ENCODE results near the gene EBF3.

Gene EBF3

DNA sequence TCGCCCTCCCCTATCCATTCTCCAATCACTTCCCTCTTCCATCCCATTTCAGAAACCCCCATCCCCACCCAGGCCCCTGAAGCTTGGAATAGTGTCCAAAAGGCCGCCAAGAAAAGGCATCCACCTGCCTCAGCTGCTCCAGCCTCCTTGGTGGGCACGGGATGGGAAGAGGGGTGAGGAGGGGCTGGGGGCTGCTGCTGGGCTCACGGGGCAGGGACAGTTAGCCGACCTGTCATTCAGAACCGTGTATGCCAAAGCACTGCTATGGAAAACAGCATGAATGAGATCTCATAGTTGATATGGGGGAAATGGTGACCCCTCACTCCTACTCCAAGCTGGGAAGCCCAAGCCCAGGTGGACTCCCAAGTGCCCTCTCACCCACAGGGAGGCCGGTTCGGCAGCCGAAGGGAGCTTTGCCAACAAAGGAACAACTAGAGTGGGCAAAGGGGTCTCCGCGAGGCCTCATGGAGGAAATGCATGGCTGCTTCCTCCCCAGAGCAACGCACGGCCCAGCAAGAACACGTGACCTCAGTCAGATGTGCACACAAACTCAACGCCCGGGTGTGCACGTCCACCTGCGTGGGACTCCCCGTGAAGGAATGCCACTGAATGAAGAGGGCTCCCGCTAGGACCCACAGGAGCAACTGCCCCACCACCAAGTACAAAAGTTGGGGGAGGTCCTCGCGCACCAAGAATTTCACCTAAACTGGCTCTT is 52.5 kb downstream of the EBF3 start:
- H3K4me3 Mint-ChIP-seq: no peak overlapping the region
- H3K4me1 Mint-ChIP-seq (ENCODE audit: low read depth): no peaks in the 10 kb centered on the region
- H3K27ac Mint-ChIP-seq: no peak overlapping the region
- H3K36me3 Mint-ChIP-seq (ENCODE audit: low read depth): no peaks in the 10 kb centered on the region
- H3K9me3 Mint-ChIP-seq: no peaks in the 10 kb centered on the region
- no peaks in the 10 kb centered on the region for H3K27me3 Mint-ChIP-seq

DNA sequence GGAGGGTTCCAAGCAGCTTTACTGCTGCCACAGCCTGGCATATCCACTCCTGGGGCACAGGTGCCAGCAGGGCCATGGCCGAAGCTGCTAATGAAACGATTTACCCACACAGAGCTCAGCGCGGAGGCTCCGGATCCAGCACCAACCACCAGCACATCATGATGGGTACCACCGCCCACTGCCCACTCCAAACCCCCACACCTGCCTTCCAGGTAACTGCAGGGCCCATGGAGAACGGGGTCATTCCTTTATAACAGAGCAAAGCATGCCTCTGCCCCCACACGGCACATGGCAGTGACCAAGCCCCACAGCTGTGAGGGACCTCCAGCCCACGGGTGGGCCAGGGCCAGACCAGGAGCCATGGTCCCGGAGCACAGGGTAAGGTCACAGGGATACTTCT is 53.2 kb downstream of the EBF3 start:
- H3K4me1 Mint-ChIP-seq (ENCODE audit: low read depth): no peaks in the 10 kb centered on the region
- H3K36me3 Mint-ChIP-seq (ENCODE audit: low read depth): no peaks in the 10 kb centered on the region
- no peaks in the 10 kb centered on the region for H3K27me3 Mint-ChIP-seq
- H3K27ac Mint-ChIP-seq: no peak overlapping the region
- no peaks in the 10 kb centered on the region for H3K9me3 Mint-ChIP-seq
- H3K4me3 Mint-ChIP-seq: no peak overlapping the region

DNA sequence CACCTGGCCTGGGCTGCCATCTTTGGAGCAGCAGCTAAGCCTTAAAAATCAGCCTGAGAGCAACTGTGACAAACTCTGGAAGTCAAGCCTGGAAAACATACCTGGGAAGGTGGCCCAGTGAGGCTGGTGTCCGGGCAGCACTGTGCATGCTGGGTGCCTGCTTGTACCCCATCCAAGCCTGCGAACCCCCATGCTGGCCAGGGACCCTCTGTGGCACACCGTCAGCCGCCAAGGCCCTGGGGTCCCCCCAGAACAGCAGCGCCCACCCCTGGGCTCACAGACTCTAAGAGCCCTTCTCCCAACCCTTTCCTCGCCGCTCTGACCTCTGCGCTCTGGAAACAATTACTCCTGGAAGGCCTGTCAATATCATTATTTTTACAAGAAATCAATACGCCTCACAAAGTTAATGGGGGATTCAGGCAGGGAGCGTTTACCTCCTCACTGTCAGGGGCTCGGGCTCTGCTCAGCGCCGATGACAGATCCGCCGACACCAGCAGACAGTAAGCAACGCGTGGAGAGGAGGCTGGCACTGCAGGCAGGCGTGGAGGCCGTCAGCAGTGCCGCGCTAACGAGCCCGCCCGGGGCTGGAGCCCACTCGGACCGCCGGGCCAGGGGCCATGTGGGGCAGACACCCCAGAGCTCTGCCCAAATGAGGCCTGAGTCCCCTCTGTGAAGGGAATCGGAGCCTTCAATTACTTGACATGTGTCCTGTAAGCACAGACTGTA is 54.4 kb downstream of the EBF3 start:
- no peaks in the 10 kb centered on the region for H3K4me1 Mint-ChIP-seq (ENCODE audit: low read depth)
- no peaks in the 10 kb centered on the region for H3K36me3 Mint-ChIP-seq (ENCODE audit: low read depth)
- no peaks in the 10 kb centered on the region for H3K27me3 Mint-ChIP-seq
- H3K27ac Mint-ChIP-seq: no peak overlapping the region
- H3K9me3 Mint-ChIP-seq: no peaks in the 10 kb centered on the region
- no peak overlapping the region for H3K4me3 Mint-ChIP-seq

DNA sequence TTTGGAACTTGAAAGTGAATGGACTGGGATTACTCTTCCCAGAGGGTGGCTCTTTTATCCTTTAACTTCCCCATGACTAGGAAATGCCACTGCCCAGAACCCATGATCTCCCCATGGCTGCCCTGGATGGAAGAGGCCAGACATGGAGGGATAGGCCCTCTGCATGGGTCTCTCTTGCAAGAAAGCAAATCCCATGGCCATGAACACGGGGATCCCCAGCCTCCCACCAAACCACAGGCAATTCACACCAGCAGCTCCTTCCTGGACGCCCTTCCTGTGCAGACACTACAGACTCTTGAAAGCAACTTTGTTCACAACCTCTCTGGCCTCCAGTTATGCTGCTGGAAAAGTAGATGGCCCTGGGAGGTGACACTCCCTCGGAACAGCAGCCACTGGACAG is 55.0 kb downstream of the EBF3 start:
- Mint-ChIP-seq H3K36me3 (ENCODE audit: low read depth) (no peaks in the 10 kb centered on the region), H3K27ac (no peak overlapping the region), H3K9me3 (no peaks in the 10 kb centered on the region), H3K27me3 (peaks cover 5% of the 10 kb centered on the region), H3K4me3 (no peak overlapping the region), H3K4me1 (ENCODE audit: low read depth) (no peaks in the 10 kb centered on the region)

DNA sequence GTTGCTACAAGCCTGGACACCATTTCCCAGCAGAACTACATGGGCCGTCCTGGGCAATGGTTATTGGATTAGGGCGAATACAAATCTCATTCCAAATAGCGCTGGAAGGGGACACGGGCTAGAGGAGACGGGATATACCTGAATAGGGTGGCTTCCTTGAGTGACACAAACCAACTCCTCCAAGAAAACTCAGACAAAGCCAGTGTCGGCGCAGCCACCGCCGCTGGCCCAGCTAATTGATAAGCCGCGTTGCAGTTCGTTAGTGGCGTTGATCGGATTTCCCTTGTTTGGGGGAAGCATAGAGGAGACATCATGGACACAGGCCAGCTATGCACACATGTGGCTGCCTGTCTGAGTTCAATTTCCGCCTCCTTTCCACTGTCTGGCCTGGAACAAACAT is 55.7 kb downstream of the EBF3 start:
- Mint-ChIP-seq H3K27ac (no peak overlapping the region), H3K4me1 (ENCODE audit: low read depth) (no peaks in the 10 kb centered on the region), H3K4me3 (no peak overlapping the region), H3K36me3 (ENCODE audit: low read depth) (no peaks in the 10 kb centered on the region), H3K9me3 (no peaks in the 10 kb centered on the region), H3K27me3 (peaks cover 7% of the 10 kb centered on the region)

DNA sequence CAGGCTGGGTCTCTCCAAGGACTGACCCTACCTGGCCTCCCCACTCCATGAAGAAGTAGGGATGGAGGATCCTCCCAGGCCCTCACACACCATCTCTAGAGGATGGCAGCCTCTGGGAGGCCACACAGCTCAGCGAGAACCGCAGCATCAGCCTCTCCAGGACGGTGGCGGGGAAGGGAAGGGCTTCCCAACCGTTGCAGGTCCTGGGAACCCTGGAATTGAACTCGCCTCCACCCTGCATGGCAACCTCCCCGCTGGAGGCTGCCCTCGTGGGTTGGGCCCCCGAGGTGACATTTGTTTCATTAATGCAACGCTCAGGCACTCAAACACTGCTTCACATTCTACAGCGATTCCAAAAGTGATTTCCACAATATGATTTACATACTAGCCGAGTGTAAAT is 58.5 kb downstream of the EBF3 start:
- Mint-ChIP-seq H3K36me3 (ENCODE audit: low read depth) (no peaks in the 10 kb centered on the region), H3K27me3 (peaks cover 10% of the 10 kb centered on the region)

DNA sequence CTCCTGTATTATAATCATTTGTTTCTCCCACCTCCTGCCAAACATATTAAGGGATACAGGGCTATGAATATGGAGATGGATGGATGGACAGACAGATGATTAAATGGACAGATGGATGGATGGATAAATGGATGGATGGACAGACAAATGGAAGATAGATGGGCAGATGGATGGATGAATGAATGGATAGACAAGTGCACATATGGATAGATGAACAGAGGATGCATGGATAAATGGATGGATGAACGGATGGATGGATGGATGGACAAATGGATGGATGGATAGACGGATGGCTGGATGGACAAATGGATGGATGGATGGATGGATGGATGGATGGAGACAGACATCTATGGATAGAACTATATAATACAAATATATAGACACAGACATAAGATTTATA is 59.8 kb downstream of the EBF3 start:
- Mint-ChIP-seq H3K36me3 (ENCODE audit: low read depth) (no peaks in the 10 kb centered on the region), H3K4me1 (ENCODE audit: low read depth) (no peaks in the 10 kb centered on the region), H3K4me3 (no peak overlapping the region), H3K9me3 (no peaks in the 10 kb centered on the region), H3K27me3 (peaks cover 18% of the 10 kb centered on the region), H3K27ac (no peak overlapping the region)

More for the DNA sequence above, 58.5 kb downstream of the EBF3 start:
- H3K4me1 Mint-ChIP-seq (ENCODE audit: low read depth): no peaks in the 10 kb centered on the region
- no peak overlapping the region for H3K27ac Mint-ChIP-seq
- no peak overlapping the region for H3K4me3 Mint-ChIP-seq
- H3K9me3 Mint-ChIP-seq: no peaks in the 10 kb centered on the region

DNA sequence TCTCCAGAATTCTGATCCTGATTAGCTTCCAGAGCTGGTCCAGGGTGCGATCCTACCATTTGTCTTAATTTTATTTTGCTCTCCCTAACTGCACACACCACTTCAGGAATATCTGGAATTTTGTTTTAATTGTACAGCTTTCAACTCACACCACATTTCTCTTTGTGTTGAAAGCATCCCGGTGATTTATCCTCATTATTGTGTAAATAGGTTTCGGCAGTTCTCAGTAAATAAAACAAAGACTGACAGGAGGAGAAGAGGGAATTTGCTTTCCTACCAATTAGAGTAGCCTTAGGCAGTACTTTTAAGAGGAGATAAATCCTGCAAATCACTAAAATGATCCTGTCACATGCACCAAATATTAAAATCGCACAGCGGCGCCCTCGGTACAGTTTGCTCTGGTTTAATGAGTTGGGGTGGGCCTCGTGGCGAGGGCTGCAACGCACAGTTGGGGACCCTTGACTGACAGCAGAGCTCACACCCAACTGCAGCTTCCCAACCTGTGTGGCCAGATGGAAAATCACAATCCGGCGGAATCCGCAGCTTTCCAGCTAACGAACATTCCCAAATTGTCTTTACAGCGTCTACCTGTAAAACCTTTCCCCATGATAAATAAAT is 62.6 kb downstream of the EBF3 start:
- H3K27ac Mint-ChIP-seq: no peak overlapping the region
- peaks cover 35% of the 10 kb centered on the region for H3K27me3 Mint-ChIP-seq
- no peaks in the 10 kb centered on the region for H3K9me3 Mint-ChIP-seq
- H3K36me3 Mint-ChIP-seq (ENCODE audit: low read depth): no peaks in the 10 kb centered on the region
- no peak overlapping the region for H3K4me3 Mint-ChIP-seq
- no peaks in the 10 kb centered on the region for H3K4me1 Mint-ChIP-seq (ENCODE audit: low read depth)

DNA sequence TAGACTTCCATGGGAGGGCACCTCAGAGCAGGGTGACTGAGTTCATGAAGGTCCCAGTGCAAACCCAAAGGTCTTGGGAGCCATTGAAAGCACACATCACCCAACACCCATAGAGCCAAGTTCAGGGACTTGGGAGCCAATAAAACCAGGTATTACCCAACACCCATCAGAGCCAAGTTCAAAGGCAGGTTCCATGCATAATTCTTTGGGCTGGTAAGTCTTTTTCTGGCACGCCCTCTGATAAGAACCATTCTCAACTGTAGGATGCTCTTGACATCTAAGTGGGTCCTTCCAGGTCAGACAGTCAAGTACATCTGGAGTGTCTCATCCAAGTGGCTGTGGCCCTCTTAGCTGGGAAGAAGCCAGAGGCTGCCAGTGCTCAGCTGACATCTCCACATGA is 63.2 kb downstream of the EBF3 start:
- H3K27me3 Mint-ChIP-seq: peaks cover 35% of the 10 kb centered on the region
- H3K4me1 Mint-ChIP-seq (ENCODE audit: low read depth): no peaks in the 10 kb centered on the region
- H3K27ac Mint-ChIP-seq: no peak overlapping the region
- no peaks in the 10 kb centered on the region for H3K36me3 Mint-ChIP-seq (ENCODE audit: low read depth)
- H3K4me3 Mint-ChIP-seq: no peak overlapping the region
- H3K9me3 Mint-ChIP-seq: no peaks in the 10 kb centered on the region

DNA sequence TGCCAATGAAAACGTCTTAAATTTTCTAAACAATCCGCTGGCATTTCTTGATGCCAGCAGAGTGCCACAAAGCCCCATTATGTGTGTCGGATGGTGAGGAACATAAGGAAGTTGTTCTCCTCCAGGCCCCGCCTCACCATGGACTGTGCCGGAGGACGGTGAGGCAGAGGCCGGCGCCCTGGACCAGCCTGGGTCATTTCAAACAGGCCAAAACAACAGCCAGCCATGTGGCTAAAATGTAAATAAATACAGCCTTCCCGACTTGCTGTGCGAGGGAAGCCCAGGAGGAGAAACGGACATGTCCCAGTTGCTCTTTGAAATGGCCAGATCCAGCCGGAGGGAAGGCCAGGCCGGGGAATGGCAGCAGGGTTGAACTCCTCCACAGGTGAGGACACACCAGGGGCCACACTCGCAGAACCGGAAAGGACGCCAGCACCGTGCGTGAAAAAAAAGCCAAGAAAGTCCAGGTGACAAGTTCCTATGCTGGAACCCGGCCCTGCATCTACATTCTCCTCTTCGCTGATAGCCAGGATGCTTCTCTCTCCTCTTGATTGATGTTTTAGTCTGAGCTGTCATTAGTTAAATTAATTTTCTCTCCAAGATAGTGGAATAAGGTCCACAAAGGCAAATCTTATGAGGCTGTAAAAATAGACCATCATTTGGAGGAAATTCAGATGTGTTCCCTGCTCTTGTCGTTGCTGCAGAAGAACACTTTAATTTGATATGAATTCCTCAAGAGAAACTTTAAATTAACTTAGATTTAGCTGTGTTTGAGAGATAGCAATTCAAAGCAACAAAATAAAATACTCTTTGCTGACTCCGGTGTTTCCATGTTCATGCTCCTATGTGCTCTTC is 64.6 kb downstream of the EBF3 start:
- Mint-ChIP-seq H3K27me3 (peaks cover 35% of the 10 kb centered on the region), H3K27ac (no peak overlapping the region), H3K4me1 (ENCODE audit: low read depth) (no peaks in the 10 kb centered on the region), H3K9me3 (no peaks in the 10 kb centered on the region), H3K4me3 (no peak overlapping the region), H3K36me3 (ENCODE audit: low read depth) (no peaks in the 10 kb centered on the region)

DNA sequence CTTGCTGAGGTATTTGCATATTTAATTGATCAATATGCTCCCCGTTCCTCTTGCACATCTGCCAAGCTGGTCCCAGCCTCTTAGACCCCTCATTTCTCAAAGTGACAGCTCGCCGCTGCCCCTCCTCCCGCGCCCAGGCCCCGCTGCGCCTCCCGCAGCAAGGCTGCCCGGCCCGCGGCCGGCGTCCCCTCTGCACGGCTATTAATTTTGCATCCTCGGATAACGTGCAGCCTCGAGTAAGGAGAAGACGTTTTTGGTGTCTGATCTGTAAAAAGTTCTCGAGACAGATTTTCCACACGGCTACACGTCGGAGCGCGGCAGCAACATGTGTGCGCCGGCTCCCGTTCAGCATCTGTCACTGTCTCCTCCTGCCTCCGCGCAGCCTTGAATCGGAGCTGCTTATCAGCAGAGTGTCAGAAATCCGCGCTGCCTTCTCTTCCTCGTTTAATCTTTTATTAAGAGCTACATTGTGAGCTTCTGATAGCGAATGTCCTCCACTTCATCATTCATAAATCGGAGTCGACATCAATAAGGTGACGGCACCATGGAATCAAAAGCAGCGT is 65.3 kb downstream of the EBF3 start:
- Mint-ChIP-seq H3K4me3 (no peak overlapping the region), H3K9me3 (no peaks in the 10 kb centered on the region), H3K27ac (no peak overlapping the region), H3K27me3 (peaks cover 30% of the 10 kb centered on the region), H3K36me3 (ENCODE audit: low read depth) (no peaks in the 10 kb centered on the region), H3K4me1 (ENCODE audit: low read depth) (no peaks in the 10 kb centered on the region)

DNA sequence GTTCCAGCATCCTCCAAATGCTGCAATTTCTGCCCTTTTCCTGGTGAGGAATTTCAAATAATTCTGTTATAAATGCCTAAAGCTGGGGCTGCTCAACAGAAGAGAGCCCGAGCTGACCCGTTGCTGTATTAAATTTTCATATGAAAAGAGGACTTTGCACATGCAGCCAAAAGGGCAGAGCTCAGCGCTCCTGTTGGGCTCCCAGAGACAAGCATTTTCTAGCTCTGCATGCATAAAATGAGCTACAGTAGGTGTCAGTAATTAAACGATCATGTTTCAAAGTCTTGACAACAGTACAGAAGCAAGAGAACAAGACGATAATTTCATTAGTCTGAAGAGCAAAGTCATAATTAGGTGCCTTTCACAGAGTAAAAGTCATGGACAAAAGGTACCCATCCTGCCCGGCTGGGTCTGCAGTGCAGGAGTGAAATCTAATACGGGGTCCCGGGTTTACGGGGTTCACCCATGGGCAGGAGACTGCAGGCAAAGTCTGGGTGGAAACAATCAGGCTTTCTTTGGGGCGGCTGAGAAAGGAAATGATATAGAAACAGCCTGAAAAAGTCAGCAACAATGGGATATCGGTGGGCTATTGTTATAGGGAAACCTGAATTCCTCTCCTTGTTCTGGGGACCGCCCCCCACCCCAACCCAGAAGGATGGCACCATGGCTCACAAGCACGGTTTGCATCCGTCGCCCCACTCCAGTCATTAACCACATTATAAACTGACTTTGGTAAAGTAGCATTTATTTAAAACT is 66.0 kb downstream of the EBF3 start:
- Mint-ChIP-seq H3K36me3 (ENCODE audit: low read depth) (no peaks in the 10 kb centered on the region), H3K27ac (no peak overlapping the region), H3K9me3 (no peaks in the 10 kb centered on the region), H3K4me1 (ENCODE audit: low read depth) (no peaks in the 10 kb centered on the region), H3K27me3 (peaks cover 25% of the 10 kb centered on the region), H3K4me3 (no peak overlapping the region)

DNA sequence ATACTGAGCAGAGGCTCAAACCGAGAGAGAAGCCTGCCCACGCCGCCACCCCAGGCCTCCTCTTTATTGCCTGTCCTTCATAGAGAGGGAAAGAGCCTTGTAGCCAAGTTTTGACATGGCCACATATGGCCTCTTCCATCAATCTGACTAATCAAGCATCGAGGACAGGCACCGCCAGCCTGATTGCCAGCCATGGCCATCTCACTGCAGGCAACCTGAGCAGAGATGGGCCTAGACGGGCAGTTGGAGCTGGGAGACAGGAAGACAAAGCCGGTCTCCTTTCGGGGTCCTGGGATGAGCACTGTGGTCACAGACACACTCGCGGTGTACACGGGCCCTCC is 67.2 kb downstream of the EBF3 start:
- Mint-ChIP-seq H3K4me3 (no peak overlapping the region), H3K9me3 (no peaks in the 10 kb centered on the region), H3K4me1 (ENCODE audit: low read depth) (no peaks in the 10 kb centered on the region), H3K27ac (no peak overlapping the region), H3K27me3 (peaks cover 25% of the 10 kb centered on the region), H3K36me3 (ENCODE audit: low read depth) (no peaks in the 10 kb centered on the region)

DNA sequence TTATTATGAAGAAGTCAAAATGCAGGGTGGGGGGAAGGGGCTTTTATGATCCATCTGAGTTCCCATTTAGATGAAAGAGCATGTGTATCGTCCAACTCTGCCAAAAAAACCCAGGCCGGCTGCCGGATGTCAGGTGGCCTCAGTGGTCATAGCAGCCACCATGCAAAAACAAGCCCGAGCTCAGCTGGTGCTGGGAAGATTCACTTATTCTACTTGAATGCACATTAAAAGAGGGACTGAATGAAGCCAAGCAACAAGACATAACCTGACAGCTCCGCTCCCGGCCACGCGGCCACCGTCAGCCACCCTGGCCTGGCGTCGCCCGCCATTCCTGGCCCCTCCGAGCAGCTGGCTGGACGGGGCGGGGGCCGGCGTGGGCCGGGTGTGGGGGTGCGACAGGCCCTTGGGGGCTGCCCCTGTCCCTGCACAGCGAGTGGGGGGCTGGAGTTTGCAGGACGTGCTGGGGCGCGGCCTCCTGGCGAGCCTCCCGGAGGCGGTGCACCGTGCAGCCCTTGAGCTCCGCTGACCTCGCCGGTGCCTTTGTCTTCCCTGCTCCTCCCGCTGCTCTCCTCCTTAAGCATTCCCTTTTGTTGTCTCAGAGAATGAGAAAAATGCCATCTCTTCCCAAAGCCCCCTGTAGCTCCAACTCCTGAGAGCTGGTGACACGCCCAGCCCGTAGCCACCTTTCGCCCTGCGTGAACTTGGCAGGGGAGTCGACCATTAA is 67.8 kb downstream of the EBF3 start:
- H3K4me1 Mint-ChIP-seq (ENCODE audit: low read depth): no peaks in the 10 kb centered on the region
- peaks cover 25% of the 10 kb centered on the region for H3K27me3 Mint-ChIP-seq
- no peak overlapping the region for H3K4me3 Mint-ChIP-seq
- H3K36me3 Mint-ChIP-seq (ENCODE audit: low read depth): no peaks in the 10 kb centered on the region
- no peaks in the 10 kb centered on the region for H3K9me3 Mint-ChIP-seq
- H3K27ac Mint-ChIP-seq: no peak overlapping the region
